Suprapubic skin (tissue), 4 donors: ENCODE data around the gene C3.
A peak's percentile ranks its signal among the peaks of the same experiment; 100 is the strongest.

Experiments
- EP300 ChIP-seq: sonication (generic); formaldehyde crosslinking; IDR thresholded peaks from one replicate; pipeline ENCODE4 v1.6.1; 2017; ENCODE audit warnings: antibody characterized with exemption
- POLR2A ChIP-seq, 2 donors: fragments of 450-650 bp; IDR thresholded peaks; one replicate each; pipeline ENCODE4 v1.6.1; 2017; ENCODE audit warnings: antibody characterized with exemption in 2 of 2, mild to moderate bottlenecking in 2 of 2, moderate library complexity in 2 of 2
- POLR2AphosphoS5 ChIP-seq, 3 donors: sonication (generic); formaldehyde crosslinking; IDR thresholded peaks; one replicate each; pipeline ENCODE4 v1.6.1; 2017; ENCODE audit warnings: antibody characterized with exemption in 3 of 3
- TF ChIP-seq, protein P1 (sequence below), 2 donors: fragments of 200-600 bp in 1 of 2; fragments of 450-650 bp in 1 of 2; sonication (generic) in 1 of 2; IDR thresholded peaks; one replicate each; pipeline ENCODE4 v1.5.1; 2016 to 2019; ENCODE audit warnings: antibody characterized with exemption in 2 of 2, mild to moderate bottlenecking in 1 of 2, moderate library complexity in 1 of 2

- TF ChIP-seq POLR2A (IDR thresholded peaks at IDR 0.05) (peak in 1 of 2 donors; percentile 52), EP300 (no peak), POLR2AphosphoS5 (IDR thresholded peaks at IDR 0.05) (no peak)
- TF ChIP-seq, protein P1, sequence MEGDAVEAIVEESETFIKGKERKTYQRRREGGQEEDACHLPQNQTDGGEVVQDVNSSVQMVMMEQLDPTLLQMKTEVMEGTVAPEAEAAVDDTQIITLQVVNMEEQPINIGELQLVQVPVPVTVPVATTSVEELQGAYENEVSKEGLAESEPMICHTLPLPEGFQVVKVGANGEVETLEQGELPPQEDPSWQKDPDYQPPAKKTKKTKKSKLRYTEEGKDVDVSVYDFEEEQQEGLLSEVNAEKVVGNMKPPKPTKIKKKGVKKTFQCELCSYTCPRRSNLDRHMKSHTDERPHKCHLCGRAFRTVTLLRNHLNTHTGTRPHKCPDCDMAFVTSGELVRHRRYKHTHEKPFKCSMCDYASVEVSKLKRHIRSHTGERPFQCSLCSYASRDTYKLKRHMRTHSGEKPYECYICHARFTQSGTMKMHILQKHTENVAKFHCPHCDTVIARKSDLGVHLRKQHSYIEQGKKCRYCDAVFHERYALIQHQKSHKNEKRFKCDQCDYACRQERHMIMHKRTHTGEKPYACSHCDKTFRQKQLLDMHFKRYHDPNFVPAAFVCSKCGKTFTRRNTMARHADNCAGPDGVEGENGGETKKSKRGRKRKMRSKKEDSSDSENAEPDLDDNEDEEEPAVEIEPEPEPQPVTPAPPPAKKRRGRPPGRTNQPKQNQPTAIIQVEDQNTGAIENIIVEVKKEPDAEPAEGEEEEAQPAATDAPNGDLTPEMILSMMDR (IDR thresholded peaks at IDR 0.05): no peak
Observed at GRCh38 chr19:6720369-6721137, at the start of gene C3.
